Epithelial cell of proximal tubule (primary cell): ENCODE measurements around the gene POU2AF1. TPM values are rescaled to one million over a fixed set of nuclear protein-coding genes. Genes with fewer than 3 reads are reported as not detected.

Source experiments
- DNase-seq: peaks from one replicate; pipeline ENCODE4 v3.0.0-alpha.2; 2011; ENCODE audit warnings: low read depth
- H3K4me3 ChIP-seq: 2 replicates; pipeline ENCODE4 v1.5.1; 2011; ENCODE audit warnings: low read depth, mild to moderate bottlenecking, low read length
- CTCF ChIP-seq: conservative IDR thresholded peaks from 2 replicates; pipeline ENCODE4 v1.5.1; 2012; ENCODE audit warnings: low read depth, mild to moderate bottlenecking, low read length
- total RNA-seq: library from RNA; depleted of rRNA; stranded (reverse); fragments of >200 nt; gene quantifications from 2 replicates; pipeline ENCODE4 v1.2.3, GENCODE V29; 2015

POU2AF1 gene
- total RNA-seq, 1 donor from 2014 or later: not detected

GRCh38 chr11:111409915-111410314 is 30.8 kb upstream of the POU2AF1 start:
- no peak for TF ChIP-seq CTCF
- H3K4me3 ChIP-seq: no peak overlapping the region
- no peak for DNase-seq

DNA sequence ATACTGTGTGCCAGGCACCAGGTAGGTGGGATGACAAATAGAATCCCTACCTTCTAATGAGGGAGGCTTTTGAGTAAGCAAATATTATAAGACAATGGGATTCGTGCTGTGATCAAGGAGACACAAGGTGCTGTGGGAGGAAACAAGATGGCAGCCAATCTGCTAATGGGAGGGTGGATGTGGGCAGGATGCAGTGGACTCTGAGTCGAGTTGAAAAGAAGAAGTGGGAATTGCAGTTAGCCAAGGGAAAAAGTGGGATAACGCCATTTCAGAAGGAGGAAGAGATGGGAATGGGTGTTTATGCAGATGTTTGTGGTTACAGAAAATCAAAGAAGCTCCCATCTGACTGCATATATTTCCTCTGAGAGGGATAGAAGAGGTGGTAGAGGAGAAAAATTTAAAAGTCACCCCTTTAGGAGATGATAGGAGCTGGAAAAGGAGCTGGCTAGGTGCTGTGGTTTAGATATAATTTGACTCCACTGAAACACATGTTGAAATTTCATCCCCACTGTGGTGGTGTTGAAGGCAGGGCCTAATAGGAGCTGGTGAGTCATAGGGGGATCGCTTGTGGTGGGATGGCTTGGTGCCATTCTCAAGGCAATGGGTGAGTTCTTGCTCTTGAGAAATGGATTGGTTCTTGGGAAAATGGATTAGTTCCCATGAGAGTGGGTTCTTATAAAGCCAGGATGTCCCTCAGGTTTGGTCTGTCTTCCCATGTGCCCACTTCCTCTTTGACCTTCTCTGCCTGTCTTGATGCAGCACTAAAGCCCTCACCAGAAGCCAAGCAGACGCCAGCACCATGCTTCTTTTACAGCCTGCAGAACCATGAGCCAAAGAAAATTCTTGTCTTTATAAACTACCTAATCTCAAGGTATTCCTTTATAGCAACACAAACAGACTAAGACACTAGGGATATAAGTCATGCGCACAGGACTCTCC is 30.0 kb upstream of the POU2AF1 start:
- no peak overlapping the region for H3K4me3 ChIP-seq
- no peak for TF ChIP-seq CTCF
- no peak for DNase-seq

DNA sequence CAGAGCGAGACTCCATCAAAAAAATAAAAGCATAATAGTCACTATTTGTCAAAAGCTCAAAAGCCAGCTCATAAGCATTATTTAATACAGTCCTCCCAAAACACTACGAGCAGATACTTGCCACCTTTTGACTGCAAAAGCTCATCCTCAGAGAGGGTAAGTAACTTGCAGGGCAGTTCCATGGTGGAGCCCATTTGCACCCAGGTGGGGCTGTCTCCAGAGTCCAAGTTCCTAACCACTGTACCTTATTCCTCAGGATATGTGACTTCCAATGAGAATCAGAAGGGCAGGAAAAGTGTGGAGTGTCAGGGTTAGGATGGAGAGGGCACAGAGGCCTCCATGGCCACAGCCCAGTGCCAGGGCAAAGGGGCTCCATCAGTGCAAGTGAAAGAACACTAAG is 28.6 kb upstream of the POU2AF1 start:
- TF ChIP-seq CTCF: no peak

DNA sequence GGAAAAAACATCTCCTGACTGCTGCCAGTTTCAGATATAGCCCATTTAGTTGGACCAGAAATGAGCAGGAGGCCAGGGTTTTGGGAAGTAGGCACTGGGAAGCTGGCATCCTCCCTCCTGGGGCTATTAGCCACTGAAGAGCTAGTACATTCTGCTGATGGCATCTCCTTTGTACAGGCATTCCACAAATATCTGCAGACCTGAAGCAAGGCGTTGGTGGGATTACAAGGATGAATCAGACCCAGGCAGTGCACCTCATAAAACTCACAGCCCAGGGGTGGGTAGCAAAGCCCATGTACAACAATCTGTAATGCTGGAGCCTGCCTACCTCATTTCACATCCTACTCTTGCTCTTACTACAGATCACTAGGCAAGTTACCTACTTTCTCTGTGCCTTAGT is 27.5 kb upstream of the POU2AF1 start:
- no peak for TF ChIP-seq CTCF
- DNase-seq: no peak
- no peak overlapping the region for H3K4me3 ChIP-seq

More for the DNA sequence above, 28.6 kb upstream of the POU2AF1 start:
- DNase-seq: no peak
- H3K4me3 ChIP-seq: no peak overlapping the region

DNA sequence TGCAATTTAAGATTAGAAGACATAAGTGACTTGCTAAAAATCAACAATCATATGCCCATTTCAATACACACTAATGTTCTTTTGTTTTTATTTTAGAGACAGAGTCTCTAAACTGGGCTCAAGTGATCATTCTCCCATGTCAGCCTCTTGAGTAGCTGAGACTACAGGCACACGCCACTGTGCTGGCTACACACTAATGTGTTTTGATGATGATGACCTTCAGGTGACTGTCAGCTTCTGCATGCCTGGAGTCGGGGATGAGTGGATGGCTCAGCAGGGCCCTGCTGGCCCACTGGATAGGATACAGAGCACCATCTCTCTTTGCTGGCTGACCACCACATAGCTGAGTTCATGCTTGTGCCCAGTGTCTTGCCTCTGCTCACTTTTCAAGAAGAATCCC is 27.0 kb upstream of the POU2AF1 start:
- H3K4me3 ChIP-seq: no peak overlapping the region
- no peak for DNase-seq
- TF ChIP-seq CTCF: no peak

- no peak overlapping the region for H3K4me3 ChIP-seq
- DNase-seq: no peak
- TF ChIP-seq CTCF: no peak
These were observed 26.5 kb upstream of the POU2AF1 start for GRCh38 chr11:111405551-111405950.
